ENCODE results near the gene BMPR1A. TPM values are rescaled to one million over a fixed set of nuclear protein-coding genes. Genes with fewer than 3 reads are reported as not detected.

The BMPR1A gene
- total and polyA plus RNA-seq, 2 of the 13 experiments (the other 11 are each of a cell fraction or from before 2014, with no cell fraction given), result 17.8 to 44.2 TPM

GRCh38 chr10:86756511-86757112 lies at the start of gene BMPR1A (continued):
- TF ChIP-seq CEBPZ (IDR thresholded peaks at IDR 0.05; ENCODE audit: low read length), result no peak
- TF ChIP-seq BCL3 (CRISPR knock-in tag; IDR thresholded peaks at IDR 0.05), result peak; percentile 45; the same call in 1 of the 2 replicates
- no peak for TF ChIP-seq ATF4 (CRISPR knock-in tag; IDR thresholded peaks at IDR 0.05)
- TF ChIP-seq CAMTA2 (CRISPR knock-in tag; IDR thresholded peaks at IDR 0.05; ENCODE audit: borderline replicate concordance), result no peak
- TF ChIP-seq ZFP1 (CRISPR knock-in tag; IDR thresholded peaks at IDR 0.05), result no peak
- no peak for TF ChIP-seq ZNF549 (CRISPR knock-in tag; IDR thresholded peaks at IDR 0.05)
- TF ChIP-seq ZNF7 (CRISPR knock-in tag; IDR thresholded peaks at IDR 0.05), result no peak
- TF ChIP-seq ZNF564 (CRISPR knock-in tag; IDR thresholded peaks at IDR 0.05), result no peak
- no peak for TF ChIP-seq STAG1 (CRISPR knock-in tag; IDR thresholded peaks at IDR 0.05)
- no peak for TF ChIP-seq KDM3A (CRISPR knock-in tag; IDR thresholded peaks at IDR 0.05; ENCODE audit: low read depth)
- TF ChIP-seq, protein P1, sequence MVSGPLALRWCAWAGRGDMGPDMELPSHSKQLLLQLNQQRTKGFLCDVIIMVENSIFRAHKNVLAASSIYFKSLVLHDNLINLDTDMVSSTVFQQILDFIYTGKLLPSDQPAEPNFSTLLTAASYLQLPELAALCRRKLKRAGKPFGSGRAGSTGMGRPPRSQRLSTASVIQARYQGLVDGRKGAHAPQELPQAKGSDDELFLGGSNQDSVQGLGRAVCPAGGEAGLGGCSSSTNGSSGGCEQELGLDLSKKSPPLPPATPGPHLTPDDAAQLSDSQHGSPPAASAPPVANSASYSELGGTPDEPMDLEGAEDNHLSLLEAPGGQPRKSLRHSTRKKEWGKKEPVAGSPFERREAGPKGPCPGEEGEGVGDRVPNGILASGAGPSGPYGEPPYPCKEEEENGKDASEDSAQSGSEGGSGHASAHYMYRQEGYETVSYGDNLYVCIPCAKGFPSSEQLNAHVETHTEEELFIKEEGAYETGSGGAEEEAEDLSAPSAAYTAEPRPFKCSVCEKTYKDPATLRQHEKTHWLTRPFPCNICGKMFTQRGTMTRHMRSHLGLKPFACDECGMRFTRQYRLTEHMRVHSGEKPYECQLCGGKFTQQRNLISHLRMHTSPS (CRISPR knock-in tag; IDR thresholded peaks at IDR 0.05; ENCODE audit: low read depth), result no peak
- no peak for TF ChIP-seq ZFP82 (CRISPR knock-in tag; IDR thresholded peaks at IDR 0.05; ENCODE audit: borderline replicate concordance)
- TF ChIP-seq ZNF577 (CRISPR knock-in tag; IDR thresholded peaks at IDR 0.05; ENCODE audit: borderline replicate concordance, low read depth), result no peak
- 0 out of 2 replicates have a peak, but pooled peaks have one; percentile 71 for TF ChIP-seq ZMAT3 (CRISPR knock-in tag; conservative IDR thresholded peaks at IDR 0.05)
- TF ChIP-seq PREB (CRISPR knock-in tag; IDR thresholded peaks at IDR 0.05), result no peak
- TF ChIP-seq, protein P2, sequence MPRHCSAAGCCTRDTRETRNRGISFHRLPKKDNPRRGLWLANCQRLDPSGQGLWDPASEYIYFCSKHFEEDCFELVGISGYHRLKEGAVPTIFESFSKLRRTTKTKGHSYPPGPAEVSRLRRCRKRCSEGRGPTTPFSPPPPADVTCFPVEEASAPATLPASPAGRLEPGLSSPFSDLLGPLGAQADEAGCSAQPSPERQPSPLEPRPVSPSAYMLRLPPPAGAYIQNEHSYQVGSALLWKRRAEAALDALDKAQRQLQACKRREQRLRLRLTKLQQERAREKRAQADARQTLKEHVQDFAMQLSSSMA (CRISPR knock-in tag; IDR thresholded peaks at IDR 0.05), result no peak
- TF ChIP-seq, protein P3, sequence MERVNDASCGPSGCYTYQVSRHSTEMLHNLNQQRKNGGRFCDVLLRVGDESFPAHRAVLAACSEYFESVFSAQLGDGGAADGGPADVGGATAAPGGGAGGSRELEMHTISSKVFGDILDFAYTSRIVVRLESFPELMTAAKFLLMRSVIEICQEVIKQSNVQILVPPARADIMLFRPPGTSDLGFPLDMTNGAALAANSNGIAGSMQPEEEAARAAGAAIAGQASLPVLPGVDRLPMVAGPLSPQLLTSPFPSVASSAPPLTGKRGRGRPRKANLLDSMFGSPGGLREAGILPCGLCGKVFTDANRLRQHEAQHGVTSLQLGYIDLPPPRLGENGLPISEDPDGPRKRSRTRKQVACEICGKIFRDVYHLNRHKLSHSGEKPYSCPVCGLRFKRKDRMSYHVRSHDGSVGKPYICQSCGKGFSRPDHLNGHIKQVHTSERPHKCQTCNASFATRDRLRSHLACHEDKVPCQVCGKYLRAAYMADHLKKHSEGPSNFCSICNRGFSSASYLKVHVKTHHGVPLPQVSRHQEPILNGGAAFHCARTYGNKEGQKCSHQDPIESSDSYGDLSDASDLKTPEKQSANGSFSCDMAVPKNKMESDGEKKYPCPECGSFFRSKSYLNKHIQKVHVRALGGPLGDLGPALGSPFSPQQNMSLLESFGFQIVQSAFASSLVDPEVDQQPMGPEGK (CRISPR knock-in tag; IDR thresholded peaks at IDR 0.05), result no peak
- TF ChIP-seq FIP1L1 (IDR thresholded peaks at IDR 0.05; ENCODE audit: borderline replicate concordance, insufficient read depth, low read depth, low read length), result no peak

Data from HepG2 (cell line).